HFF-Myc (cell line): ENCODE measurements around the gene OR2T27.
"Not testable (repeated sequence)": the region's sequence is repeated elsewhere in the genome, so short reads cannot be mapped to it uniquely, and the experiment has no call there.

Experiments
- DNase-seq: peaks from one replicate; pipeline ENCODE4 v3.0.0-alpha.2; 2011; ENCODE audit warnings: low read depth; ENCODE audit errors: extremely low read depth
- H3K4me3 ChIP-seq: replicated peaks from 2 replicates; pipeline ENCODE4 v1.5.1; 2011; ENCODE audit warnings: low read depth, mild to moderate bottlenecking, control low read depth, low read length
- CTCF ChIP-seq: IDR thresholded peaks from 2 replicates; pipeline ENCODE4 v1.5.1; 2012; ENCODE audit warnings: mild to moderate bottlenecking, low read depth, low read length, control low read depth; ENCODE audit errors: missing control alignments

Gene OR2T27

GRCh38 chr1:248655354-248655753 is at the start of gene OR2T27:
Gene OR2T27, minus strand, starts transcription at chr1:248655528. Its CDS starts 4,644 bp downstream, at chr1:248650884.
- not testable (repeated sequence) for H3K4me3 ChIP-seq, DNase-seq

- DNase-seq, result no peak
- TF ChIP-seq CTCF, result no peak
- H3K4me3 ChIP-seq, result no peak overlapping the region
Observed at GRCh38 chr1:248704606-248705005, 49.3 kb upstream of the OR2T27 start.

GRCh38 chr1:248703674-248704073 is 48.3 kb upstream of the OR2T27 start:
- no peak overlapping the region for H3K4me3 ChIP-seq
- DNase-seq, result no peak
- no peak for TF ChIP-seq CTCF

- no peak for DNase-seq
- no peak for TF ChIP-seq CTCF
- no peak within 1 kb of the TSS for H3K4me3 ChIP-seq
Observed at GRCh38 chr1:248702714-248703113, 47.4 kb upstream of the OR2T27 start, which contains the start of gene OR14I1. Gene OR14I1, minus strand, starts transcription at chr1:248702766.

- no peak for DNase-seq
- no peak overlapping the region for H3K4me3 ChIP-seq
- TF ChIP-seq CTCF, result no peak
Observed at GRCh38 chr1:248699099-248699498, 43.8 kb upstream of the OR2T27 start.

- no peak for DNase-seq
- no peak for TF ChIP-seq CTCF
- H3K4me3 ChIP-seq, result no peak overlapping the region
Observed at GRCh38 chr1:248697907-248698306, 42.6 kb upstream of the OR2T27 start.

GRCh38 chr1:248696774-248697173 is 41.4 kb upstream of the OR2T27 start:
- DNase-seq, result no peak
- H3K4me3 ChIP-seq, result no peak overlapping the region

More at GRCh38 chr1:248696774-248697173, 41.4 kb upstream of the OR2T27 start:
- no peak for TF ChIP-seq CTCF
